ENCODE results near the gene EP400.

DNA sequence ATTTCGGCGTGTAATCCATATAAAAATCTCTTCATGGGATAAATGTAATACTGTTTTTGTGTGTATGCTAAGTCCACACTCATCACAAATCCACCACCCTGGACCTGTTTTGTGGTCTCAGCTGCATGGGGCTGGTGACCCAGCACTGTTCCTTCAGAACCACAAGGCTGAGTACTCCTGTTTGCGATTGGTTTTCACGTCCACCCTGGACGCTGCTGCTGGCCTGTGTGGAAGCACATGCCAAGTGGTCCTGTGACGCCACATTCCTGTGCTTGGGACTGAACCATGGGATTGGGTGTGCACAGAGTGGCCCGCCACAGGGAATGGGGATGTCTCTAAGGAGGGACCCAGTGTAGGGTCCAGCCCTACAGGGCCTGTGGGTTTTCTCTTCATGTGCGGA lies 16.4 kb upstream of the EP400 start:
- TF ChIP-seq, protein P1, sequence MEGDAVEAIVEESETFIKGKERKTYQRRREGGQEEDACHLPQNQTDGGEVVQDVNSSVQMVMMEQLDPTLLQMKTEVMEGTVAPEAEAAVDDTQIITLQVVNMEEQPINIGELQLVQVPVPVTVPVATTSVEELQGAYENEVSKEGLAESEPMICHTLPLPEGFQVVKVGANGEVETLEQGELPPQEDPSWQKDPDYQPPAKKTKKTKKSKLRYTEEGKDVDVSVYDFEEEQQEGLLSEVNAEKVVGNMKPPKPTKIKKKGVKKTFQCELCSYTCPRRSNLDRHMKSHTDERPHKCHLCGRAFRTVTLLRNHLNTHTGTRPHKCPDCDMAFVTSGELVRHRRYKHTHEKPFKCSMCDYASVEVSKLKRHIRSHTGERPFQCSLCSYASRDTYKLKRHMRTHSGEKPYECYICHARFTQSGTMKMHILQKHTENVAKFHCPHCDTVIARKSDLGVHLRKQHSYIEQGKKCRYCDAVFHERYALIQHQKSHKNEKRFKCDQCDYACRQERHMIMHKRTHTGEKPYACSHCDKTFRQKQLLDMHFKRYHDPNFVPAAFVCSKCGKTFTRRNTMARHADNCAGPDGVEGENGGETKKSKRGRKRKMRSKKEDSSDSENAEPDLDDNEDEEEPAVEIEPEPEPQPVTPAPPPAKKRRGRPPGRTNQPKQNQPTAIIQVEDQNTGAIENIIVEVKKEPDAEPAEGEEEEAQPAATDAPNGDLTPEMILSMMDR (IDR thresholded peaks at IDR 0.05) = no peak
- no peak for TF ChIP-seq POLR2AphosphoS5 (IDR thresholded peaks at IDR 0.05)

Measured in upper lobe of left lung (tissue), 4 donors.